ENCODE measurements around the gene C19orf47.

The C19orf47 gene

DNA sequence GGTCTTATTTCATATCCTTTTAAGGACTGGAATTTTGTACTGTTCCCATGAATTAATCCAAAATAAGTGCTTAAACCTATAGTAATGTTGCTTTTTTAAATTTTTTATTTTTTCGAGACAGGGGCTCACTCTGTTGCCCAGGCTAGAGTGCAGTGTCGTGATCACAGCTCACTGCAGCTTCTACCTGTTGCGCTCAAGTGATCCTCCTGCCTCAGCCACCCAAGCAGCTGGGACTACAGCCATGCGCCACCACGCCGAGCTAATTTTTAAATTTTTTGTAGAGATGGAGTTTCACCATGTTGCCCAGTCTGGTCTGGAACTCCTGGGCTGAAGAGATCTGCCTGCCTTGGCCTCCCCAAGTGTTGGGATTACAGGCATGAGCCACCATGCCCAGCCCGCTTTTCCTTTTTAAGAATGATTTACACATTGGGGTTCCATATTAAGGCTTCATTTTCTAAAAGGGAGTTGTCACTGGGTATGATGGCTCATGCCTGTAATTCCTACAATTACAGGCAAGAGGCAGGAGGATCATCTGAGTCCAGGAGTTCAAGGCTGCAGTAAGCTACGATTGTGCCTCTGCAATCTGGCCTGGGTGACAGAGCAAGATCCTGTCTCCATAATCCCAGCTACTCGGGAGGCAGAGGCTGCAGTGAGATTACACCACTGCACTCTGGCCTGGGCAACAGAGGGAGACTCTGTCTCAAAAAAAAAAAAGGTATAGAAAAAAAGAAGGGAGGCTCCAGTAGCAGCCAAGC, 34.8 kb downstream of the C19orf47 start:
- DNase-seq, result no peak

DNA sequence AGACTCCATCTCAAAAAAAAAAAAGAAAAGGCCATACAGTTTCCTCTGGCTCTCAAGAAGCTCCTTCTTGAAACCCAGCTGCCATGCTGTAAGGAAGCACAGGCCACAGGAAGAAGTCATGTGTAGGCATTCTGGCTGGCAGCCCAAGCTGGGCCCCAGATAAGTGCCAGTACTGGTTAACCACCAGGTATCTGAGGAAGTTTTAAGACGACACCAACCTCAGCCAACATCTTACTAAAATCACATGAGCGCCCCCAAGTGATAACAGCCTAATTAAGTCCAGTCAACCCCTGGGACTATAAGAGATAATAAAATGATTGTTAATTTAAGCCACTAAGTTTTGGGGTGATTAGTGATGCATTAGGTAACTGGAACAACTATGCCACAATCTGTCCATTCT, 35.7 kb downstream of the C19orf47 start:
- DNase-seq, result no peak

DNA sequence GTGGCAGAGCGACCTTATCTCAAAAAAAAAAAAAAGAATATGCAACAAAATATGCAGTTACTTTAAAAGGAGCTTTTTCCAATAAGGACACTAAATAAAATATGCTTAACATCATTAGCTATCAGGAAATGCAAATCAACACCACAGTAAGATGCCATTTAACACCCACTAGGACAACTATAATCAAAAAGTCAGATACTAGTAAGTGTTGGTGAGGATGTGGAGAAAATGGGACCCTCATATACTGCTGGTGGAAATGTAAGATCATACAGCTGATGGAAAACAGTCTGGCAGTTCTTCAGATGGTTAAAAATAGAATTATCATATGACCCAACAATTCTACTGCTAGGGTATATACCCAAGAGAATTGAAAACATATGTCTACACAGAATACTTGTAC, 38.5 kb downstream of the C19orf47 start:
- no peak for DNase-seq

DNA sequence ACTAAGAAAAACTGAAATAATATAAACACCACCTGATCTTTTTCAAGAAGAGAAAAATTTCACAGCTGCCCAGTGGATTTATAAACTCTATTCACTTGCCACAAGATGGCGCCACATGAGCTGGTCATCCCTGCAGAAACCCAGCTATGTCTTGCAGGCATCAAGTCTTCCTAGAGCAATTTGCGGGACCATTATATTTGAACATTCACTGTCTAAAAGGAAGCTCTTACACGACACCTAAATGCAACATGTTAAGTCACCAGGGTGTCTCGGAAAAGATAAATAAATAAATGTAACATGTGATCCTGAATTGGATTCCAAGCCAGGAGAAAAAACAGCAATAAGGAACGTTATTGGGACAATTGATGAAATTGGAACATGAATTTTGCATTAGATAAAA, 42.8 kb downstream of the C19orf47 start:
- peak; percentile 75 for DNase-seq

DNA sequence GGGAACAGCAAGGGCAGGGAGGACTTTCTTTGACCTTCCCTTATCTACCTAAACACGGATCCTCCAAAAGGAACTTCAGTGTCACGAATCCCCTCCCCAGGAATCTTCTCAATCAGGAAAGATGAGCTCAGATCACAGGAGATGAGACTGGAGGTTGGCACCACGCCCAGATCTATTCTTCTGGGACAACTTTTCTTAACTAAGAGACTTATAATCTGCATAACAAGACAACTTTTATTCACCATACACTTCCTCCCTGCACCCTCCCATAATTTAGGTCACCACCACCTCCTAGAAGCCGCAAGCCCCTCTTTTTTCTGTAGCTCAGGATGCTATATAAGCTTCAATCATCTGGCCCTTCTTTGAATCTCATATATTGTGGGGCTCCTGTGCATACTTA, 43.9 kb downstream of the C19orf47 start:
- no peak for DNase-seq

DNA sequence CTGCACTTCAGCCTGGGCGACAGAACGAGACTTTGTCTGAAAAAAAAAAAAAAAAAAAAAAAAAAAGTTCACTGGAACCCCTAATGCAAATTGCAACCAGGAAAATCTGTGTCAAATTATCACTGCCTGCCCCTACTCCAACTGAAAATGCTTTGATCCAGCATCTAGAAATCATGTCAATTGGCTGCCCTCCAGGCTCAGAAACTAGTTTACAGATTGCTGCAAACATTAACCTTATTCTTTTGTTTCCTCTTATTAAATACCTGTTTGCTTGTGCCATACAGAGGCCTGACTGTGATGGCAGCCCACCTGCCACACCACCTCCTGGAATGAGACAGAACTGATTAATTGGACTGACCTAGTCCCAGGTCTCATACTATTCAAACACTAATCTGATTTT, 44.4 kb downstream of the C19orf47 start:
- DNase-seq, result no peak

DNA sequence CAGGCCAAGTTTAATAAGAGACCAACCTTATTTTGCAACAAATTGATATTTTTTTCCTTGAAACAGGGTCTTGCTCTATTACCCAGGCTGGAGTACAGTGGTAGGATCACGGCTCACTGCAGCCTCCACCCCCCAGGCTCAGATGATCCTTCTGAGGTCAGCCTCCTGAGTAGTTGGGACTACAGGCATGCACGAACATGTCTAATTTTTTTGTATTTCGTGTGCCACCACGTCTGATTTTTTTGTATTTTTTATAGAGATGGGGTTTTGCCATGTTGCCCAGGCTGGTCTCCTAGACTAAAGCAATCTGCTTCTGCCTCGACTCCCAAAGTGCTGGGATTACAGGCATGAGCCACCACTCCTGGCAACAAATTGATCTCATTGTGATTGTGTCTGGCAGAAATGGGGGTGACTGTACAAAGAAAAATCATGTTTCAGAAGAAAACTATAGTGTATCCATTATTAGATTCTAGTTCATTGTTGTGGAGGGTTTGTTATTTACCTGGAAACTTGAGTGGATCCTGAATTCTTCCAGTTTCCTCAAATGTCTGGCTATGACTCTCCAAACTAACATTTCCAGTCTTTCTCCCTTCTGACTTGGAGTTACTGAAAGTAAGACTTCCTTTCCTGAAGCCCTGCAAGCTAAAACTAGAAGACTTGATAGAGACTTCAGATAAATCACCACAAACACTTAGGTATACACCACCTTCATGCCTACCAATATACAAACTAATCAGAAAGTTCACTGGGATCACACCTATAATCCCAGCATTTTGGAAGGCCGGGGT, 45.8 kb downstream of the C19orf47 start:
- DNase-seq, result no peak

DNA sequence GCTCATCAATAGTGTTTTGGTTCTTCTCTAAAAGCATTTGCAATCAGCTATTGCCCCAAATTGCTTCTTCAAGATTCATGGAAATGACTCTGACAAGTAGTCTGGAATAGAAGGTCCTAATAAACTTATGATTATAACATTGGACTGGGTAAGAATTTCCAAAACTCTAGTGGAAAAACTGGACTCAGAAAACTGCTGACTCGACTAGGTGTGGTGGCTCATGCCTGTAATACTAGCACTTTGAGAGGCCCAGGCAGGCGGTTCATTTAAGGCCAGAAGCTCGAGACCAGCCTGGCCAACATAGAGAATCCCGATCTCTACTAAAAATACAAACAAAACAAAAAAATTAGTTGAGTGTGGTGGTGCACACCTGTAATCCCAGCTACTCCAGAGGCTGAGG, 47.5 kb downstream of the C19orf47 start:
- no peak for DNase-seq

DNA sequence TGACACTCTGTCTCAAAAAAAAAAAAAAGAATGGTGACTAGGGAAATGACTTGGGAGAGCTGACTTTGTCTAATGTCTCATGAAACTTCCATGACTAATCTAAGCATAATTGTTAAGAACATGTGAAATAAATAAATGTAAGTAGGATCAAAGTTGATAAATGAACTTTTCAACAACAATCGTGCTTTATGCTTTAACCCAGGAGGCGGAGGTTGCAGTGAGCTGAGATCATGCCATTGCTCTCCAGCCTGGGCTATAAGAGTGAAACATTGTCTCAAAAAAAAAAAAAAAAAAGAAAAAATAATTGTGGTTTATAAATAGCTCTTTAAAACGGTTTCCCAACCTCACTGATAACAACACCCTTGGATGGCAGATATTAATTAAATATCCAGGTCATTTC, 50.2 kb downstream of the C19orf47 start:
- no peak for DNase-seq

DNA sequence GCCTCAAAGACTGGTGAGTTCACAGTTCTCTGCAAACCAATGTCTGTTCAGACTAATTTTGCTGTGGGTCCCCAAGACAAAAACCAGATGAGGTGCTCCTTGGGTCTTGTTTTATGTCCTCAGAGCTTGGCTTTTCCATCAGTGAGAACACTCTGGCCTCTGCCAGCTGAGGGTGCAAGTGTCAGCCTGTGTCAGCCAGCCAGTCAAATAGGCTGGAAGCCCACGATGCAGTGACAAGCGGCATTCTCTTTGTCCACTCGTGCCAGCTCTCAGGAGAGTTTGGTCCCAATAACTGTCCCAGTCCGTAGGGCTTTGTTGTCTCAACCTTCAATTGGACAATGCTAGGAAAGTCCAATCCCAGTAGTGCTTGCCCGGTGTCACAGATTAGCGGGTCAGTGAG, 53.6 kb downstream of the C19orf47 start:
- no peak for DNase-seq

DNA sequence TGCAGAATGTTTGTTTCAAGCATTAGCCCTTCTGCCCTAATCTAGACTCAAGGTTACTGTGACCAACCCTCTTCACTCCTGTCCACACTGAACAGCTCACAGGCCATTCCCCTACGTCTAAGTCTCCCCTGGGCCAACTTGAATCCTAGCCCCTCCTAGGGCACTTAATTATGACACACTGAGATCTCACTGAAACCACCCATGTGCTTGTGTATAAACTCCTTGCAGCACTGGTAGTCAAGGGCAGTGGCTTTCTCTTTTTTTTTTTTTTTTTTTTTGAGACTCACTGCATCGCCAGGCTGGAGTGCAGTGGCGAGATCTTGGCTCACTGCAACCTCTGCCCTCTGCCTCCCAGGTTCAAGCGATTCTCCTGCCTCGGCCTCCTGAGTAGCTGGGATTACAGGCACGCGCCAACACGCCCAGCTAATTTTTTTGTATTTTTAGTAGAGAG, 61.2 kb downstream of the C19orf47 start:
- no peak for DNase-seq

DNA sequence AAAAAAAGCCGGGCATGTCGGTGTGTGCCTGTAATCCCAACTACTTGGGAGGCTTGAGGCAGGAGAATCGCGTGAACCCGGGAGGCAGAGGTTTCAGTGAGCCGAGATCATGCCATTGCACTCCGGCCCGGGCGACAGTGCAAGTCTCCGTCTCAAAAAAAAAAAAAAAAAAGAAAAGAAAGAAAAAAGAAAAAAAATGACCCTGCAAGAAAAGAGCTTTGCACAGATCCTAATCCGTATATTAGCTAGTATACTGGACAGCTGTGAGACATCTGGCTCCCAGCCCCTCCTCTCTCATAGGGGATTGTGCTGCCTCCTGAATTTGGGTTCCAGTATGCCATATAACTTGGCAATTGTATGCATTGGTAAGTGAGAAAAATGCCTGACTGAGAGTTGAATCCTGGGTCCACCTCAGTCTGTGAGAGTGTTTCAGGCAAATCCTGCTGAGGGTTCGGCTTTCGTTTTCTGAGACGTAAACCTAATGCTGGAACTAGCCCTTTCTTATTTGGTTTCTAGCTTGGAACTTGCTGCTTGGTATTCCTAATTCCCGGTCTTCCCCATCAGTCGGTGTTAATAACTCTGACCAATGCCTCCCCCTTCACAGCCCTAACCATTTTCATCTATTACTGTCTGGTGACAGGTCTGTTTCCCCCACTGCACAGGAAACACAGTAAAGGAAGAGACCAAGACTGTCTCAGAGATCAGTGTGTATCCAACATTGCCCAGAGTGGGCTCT, 61.8 kb downstream of the C19orf47 start:
- DNase-seq, result no peak

DNA sequence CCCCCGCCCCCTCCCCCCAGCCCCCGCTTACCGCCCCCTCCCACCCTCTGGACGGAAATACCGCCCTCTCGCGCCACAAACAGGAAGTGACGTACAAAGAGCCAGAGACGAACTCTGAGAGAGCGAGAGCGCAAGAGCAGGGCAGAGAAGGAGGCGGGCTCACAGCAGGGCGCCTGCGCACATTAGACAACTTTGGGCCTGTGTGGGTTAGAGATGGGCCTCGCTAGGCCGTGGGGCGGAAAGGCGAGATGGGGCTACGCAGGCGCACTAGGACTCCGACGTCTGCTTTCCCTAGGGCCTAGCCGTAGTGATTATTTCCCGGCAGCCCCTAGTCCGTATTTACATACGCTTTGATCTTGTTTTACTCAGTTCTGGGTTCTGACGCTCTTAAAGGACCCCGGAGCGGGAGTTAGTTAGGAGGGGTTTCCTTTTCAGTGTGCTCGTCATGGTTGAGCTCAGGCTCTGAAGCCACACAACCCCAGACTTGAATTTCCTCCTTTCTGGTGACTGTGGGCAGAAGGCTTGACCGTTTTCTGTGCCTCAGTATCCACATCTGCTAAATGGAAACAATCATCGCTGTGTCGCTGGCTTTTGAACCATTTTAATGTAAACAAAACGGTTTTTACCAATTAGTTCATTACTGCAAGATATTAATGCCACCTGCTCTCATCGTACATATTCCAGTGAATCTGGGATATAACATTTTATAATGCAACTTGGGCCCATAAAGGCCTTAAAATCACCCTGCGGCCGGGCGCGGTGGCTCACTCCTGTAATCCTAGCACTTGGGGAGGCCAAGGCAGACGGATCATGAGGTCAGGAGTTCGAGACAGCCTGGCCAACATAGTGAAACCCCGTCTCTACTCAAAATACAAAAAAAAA, 62.6 kb downstream of the C19orf47 start:
- peak; percentile 97 for DNase-seq

DNA sequence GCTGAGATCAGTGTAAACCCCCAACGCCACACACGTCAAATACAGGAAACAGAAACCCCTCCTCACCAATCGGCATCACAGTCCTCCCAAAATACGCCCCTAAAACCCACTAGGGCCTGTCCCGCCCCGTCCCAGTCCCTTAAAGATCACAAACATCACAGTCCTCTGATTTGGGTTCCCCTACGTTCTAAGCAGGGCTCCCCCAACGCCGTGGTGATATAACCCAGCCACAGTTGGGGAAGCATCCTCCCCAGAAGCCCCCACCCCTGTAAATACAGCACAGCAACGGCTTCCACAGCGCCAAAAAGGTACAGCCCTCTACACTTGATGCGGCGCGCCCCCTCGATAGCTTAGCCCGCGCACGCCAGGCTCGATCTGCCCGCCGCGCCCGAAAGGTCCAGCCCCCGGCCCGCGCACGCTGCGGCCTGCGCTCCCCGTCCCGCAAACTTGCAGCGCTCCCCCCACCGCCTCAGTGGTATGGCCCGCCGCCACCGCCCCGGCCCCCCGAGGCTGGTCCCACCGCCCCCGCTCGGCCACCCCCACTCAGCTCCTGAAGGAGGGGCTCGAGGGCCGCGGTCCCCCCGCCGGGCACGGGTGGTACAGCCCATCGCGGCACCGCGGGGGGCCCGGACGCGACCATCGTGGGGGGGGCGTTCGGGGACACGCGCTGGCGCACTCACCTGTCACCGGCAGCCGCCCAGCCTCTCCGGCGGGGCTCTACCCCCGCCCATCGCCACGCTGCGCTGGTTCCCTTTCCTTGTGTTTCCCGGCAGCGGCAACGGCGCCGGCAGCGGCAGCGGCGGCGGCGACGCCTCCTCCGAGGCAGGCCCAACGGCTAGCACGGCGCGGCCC, 63.5 kb downstream of the C19orf47 start, which contains the start of gene AKT2:
Gene AKT2 (minus strand): TSS at position 845 of the 852 bp plus-strand sequence. CDS start 20,078 bp downstream, outside the sequence.
- peak; percentile 73 for DNase-seq

DNA sequence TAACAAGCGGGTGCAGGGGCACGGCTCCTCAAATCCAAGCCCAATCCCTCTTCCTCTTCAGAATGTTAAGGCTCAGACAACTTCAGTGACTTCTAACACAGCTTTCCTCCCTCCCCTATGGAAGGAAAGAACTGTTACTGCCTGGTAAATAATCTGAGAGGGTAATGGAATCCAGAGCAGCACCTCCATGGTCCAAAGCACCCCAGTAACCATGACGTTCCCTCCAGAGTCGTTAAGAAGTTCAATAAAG, 64.0 kb downstream of the C19orf47 start:
- no peak for DNase-seq

DNA sequence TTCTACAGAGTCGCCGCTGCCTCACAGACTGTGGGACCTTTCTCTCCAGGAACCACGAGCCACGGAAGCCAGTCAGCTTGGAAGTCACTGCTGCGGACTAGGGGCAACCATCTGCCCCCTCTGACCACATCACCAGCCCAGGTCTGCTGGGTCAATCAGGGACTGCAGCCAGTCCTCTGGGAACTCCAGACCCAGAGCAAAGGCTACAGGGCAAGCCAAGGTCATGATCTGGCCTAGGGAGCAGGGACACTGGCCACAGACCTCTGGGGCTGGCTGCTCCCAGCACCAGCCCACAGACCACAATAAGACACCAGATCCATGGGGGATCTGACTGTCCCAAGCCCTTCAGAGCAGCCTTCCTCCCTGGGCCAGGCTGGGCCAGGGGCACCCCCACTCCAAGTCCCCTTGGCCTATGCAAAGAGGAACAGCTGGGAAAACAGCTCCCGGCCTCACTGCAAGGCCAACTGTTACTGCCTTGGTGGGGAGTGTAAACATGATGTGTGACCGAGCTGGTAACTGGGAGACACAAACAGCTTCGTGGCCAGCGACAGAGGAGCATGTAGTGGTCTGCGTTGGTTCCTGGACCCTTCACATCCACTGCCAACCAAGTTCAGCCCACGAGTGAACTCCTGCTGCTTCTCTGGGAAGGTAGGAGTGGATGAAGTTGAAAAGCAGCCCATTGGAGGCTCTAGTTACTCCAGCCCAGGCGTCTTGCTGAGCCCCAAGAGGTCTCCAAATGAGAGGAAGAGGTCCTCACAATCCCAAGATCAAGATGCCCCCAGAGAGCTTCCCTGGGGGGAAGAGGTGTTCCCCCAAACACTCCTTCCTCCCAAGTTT, 64.6 kb downstream of the C19orf47 start:
- DNase-seq, result no peak

DNA sequence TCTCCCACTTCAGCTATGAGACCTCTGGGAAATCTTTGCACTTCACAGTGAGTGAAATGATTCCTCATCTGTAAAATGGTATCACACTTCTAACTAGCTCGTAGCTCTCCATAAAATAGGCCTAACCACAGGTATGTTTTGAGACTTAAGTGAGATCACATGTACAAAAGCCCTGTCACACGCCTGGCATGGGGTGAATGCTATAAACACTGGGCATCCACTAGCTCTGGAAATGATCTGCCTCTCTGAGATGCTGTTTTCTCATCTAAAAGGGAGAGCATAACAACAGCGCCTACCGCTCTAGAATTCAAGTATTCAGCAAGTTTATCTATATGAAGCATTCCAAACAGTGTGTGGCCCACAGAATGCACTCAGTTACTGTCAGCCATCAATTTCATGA, 65.3 kb downstream of the C19orf47 start:
- no peak for DNase-seq

DNA sequence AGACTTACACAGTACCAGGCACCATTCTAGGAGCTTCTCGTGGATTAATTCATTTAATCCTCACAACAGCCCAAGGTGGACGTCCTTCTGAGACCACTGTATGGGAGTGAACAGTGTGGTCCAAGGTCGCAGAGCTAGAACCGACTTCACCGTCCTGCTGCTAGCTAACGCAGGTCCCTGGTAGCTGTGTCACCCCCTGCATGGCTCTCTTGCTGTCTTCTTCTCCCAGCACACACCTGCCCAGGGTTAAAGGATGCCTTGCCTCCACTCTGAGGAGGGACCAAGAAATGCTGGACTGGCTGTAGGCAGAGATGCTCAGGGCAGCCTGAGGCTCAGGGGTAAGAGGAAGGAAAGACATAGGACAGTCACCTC, 66.0 kb downstream of the C19orf47 start:
- DNase-seq, result no peak

DNA sequence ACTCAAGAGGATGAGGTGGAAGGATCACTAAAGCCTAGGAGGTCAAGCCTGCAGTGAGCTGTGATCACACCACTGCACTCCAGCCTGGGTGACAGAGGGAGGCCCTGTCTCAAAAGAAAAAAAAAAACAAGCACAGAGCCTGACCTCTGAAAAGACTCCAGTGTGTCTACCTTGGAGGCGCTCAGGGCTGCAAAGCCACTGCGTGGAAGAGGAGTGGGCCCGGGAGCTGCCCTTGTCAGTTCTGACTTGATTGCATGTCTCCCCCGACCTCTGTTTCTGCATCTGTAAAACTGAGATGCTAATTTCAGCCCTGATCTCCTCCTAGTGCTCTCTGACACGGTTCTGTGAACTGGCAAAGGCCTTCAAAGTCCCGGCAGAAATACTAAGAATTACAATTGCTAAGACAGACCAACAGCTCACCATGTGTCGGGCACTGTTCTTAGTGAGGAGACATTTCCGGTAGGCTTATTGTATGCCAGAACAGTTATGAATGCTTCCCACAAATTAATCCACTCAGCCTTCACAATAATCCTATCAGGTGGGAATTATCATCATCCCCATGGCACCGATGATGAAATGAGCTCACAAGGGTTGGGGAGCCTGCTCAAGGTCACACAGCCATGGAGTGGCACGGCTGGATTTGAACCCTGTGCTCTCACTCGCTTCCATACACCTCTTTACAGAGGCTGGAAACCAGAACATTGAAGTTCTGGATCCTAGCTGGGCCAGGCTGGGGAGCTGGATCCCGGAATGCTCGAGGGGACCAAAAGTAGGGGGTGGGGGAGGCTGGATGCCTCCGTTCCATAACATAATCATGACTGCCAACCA, 66.6 kb downstream of the C19orf47 start:
- DNase-seq, result no peak

DNA sequence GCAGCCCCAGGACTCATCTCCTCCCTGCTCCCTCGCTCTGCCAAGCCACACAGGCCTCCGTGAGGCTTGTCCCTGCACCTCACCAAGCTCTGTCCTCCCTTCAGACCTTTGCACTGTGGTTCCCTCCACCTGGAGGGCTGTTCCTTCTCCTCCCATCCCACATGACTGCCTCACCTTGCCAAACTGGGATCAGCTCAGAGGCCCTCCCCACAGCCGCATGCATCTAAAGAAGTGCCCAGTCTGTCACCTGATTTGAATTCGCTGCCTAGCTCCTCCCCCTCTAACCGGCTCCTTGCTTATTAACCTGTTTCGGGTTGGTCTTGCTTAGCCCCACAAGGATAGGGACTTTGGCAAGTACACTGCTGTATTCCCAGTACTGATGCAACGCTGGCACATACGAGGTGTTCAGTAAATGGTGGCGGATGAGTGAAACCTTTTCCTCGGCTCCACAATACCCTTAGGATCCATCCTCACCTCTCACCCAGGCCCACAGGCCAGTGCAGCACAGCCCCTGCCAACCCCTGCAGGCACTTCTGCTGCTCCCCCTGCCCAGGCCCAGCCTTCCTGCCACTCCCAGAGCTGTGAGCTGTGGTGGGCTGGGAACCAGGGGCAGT, 67.5 kb downstream of the C19orf47 start:
- DNase-seq, result no peak
